ENCODE results near the gene HDAC7.

GRCh38 chr12:47824198-47824597 is 4.5 kb upstream of the HDAC7 start:
- TF ChIP-seq POLR2AphosphoS5 (IDR thresholded peaks at IDR 0.05) (no peak), EP300 (IDR thresholded peaks at IDR 0.05) (no peak)

Measured in esophagus muscularis mucosa (tissue), 3 donors.